Measurements from ENCODE around the gene TPSD1. TPM values are rescaled to one million over a fixed set of nuclear protein-coding genes. Genes with fewer than 3 reads are reported as not detected.
"Not testable (repeated sequence)": the region's sequence is repeated elsewhere in the genome, so short reads cannot be mapped to it uniquely, and the experiment has no call there.

TPSD1 gene
- total and polyA plus RNA-seq, 2 donors (not counting 3 experiments of a cell fraction or from before 2014, with no cell fraction given), result not detected

GRCh38 chr16:1241081-1241480 lies 14.8 kb upstream of the TPSD1 start:
- H3K9ac ChIP-seq (replicated peaks; ENCODE audit: extremely low read depth, insufficient read depth, low read length); H2AFZ ChIP-seq (ENCODE audit: low read depth, low read length); H3K36me3 ChIP-seq (ENCODE audit: control insufficient read depth in 2 of 2, extremely low read depth in 1 of 2, insufficient read depth in 2 of 2, low read length in 2 of 2); DNase-seq (ENCODE audit: low read depth, low spot score); CTCF ChIA-PET; H3K4me2 ChIP-seq (ENCODE audit: insufficient read depth, low read length); H3K4me1 ChIP-seq (ENCODE audit: control insufficient read depth, extremely low read depth, insufficient read depth, low read length); H3K4me3 ChIP-seq (replicated peaks in 1 of 3; ENCODE audit: insufficient read depth in 1 of 3, low read depth in 1 of 3, low read length in 3 of 3); H3K9me1 ChIP-seq (replicated peaks; ENCODE audit: control insufficient read depth, extremely low read depth, insufficient read depth, low read length); intact Hi-C loops (cut with micrococcal nuclease); H4K20me1 ChIP-seq (replicated peaks; ENCODE audit: control insufficient read depth, extremely low read depth, insufficient read depth, low read length); H3K79me2 ChIP-seq (ENCODE audit: control insufficient read depth, insufficient read depth, low read length); H3K27me3 ChIP-seq (ENCODE audit: control insufficient read depth in 2 of 2, insufficient read depth in 2 of 2, low read length in 2 of 2); FAIRE-seq; H3K9me3 ChIP-seq (replicated peaks; ENCODE audit: control insufficient read depth, insufficient read depth, low read length); dilution Hi-C loops (cut with MboI; ENCODE audit: extremely low pct_ligation_motif_present, low sequenced_read_pairs); POLR2A ChIA-PET; H3K27ac ChIP-seq (ENCODE audit: insufficient read depth, low read depth, low read length); BruUV-seq (replicated peaks): not testable (repeated sequence)

- BruUV-seq (replicated peaks); H3K27me3 ChIP-seq (ENCODE audit: control insufficient read depth in 2 of 2, insufficient read depth in 2 of 2, low read length in 2 of 2); POLR2A ChIA-PET: not testable (repeated sequence)
Observed at GRCh38 chr16:1243363-1243762, 12.5 kb upstream of the TPSD1 start.

GRCh38 chr16:1243907-1244850 lies 11.7 kb upstream of the TPSD1 start:
- H3K4me3 ChIP-seq (replicated peaks in 1 of 3; ENCODE audit: insufficient read depth in 1 of 3, low read depth in 1 of 3, low read length in 3 of 3); H3K4me1 ChIP-seq (ENCODE audit: control insufficient read depth, extremely low read depth, insufficient read depth, low read length); H3K27me3 ChIP-seq (ENCODE audit: control insufficient read depth in 2 of 2, insufficient read depth in 2 of 2, low read length in 2 of 2); H3K9me3 ChIP-seq (replicated peaks; ENCODE audit: control insufficient read depth, insufficient read depth, low read length); H3K27ac ChIP-seq (ENCODE audit: insufficient read depth, low read depth, low read length); dilution Hi-C loops (cut with MboI; ENCODE audit: extremely low pct_ligation_motif_present, low sequenced_read_pairs); H3K79me2 ChIP-seq (ENCODE audit: control insufficient read depth, insufficient read depth, low read length); H3K9me1 ChIP-seq (replicated peaks; ENCODE audit: control insufficient read depth, extremely low read depth, insufficient read depth, low read length); CTCF ChIA-PET; H3K9ac ChIP-seq (replicated peaks; ENCODE audit: extremely low read depth, insufficient read depth, low read length); POLR2A ChIA-PET; H4K20me1 ChIP-seq (replicated peaks; ENCODE audit: control insufficient read depth, extremely low read depth, insufficient read depth, low read length); FAIRE-seq; H3K4me2 ChIP-seq (ENCODE audit: insufficient read depth, low read length); H2AFZ ChIP-seq (ENCODE audit: low read depth, low read length); H3K36me3 ChIP-seq (ENCODE audit: control insufficient read depth in 2 of 2, extremely low read depth in 1 of 2, insufficient read depth in 2 of 2, low read length in 2 of 2); BruUV-seq (replicated peaks); intact Hi-C loops (cut with micrococcal nuclease); DNase-seq (ENCODE audit: low read depth, low spot score): not testable (repeated sequence)

More at GRCh38 chr16:1243363-1243762, 12.5 kb upstream of the TPSD1 start:
- H3K4me2 ChIP-seq (ENCODE audit: insufficient read depth, low read length); H3K27ac ChIP-seq (ENCODE audit: insufficient read depth, low read depth, low read length); dilution Hi-C loops (cut with MboI; ENCODE audit: extremely low pct_ligation_motif_present, low sequenced_read_pairs); H3K9me1 ChIP-seq (replicated peaks; ENCODE audit: control insufficient read depth, extremely low read depth, insufficient read depth, low read length); H3K4me3 ChIP-seq (replicated peaks in 1 of 3; ENCODE audit: insufficient read depth in 1 of 3, low read depth in 1 of 3, low read length in 3 of 3); H3K36me3 ChIP-seq (ENCODE audit: control insufficient read depth in 2 of 2, extremely low read depth in 1 of 2, insufficient read depth in 2 of 2, low read length in 2 of 2); DNase-seq (ENCODE audit: low read depth, low spot score); H2AFZ ChIP-seq (ENCODE audit: low read depth, low read length); H3K9ac ChIP-seq (replicated peaks; ENCODE audit: extremely low read depth, insufficient read depth, low read length); H3K9me3 ChIP-seq (replicated peaks; ENCODE audit: control insufficient read depth, insufficient read depth, low read length); FAIRE-seq; H4K20me1 ChIP-seq (replicated peaks; ENCODE audit: control insufficient read depth, extremely low read depth, insufficient read depth, low read length); H3K4me1 ChIP-seq (ENCODE audit: control insufficient read depth, extremely low read depth, insufficient read depth, low read length); CTCF ChIA-PET; intact Hi-C loops (cut with micrococcal nuclease); H3K79me2 ChIP-seq (ENCODE audit: control insufficient read depth, insufficient read depth, low read length): not testable (repeated sequence)

Measured in endothelial cell of umbilical vein (primary cell).